Esophagus squamous epithelium (tissue), 4 donors: Measurements from ENCODE around the gene MCM9.

Source experiments
- POLR2A ChIP-seq, 4 donors: fragments of 450-650 bp; IDR thresholded peaks; one replicate each; pipeline ENCODE4 v1.6.1; 2017; ENCODE audit warnings: antibody characterized with exemption in 4 of 4, mild to moderate bottlenecking in 4 of 4, moderate library complexity in 3 of 4
- TF ChIP-seq, protein P1 (sequence below), 6 experiments: fragments of 450-650 bp in 4 of 6; fragments of 200-600 bp in 2 of 6; sonication (generic) in 2 of 6; IDR thresholded peaks; one replicate each; pipeline ENCODE4 v1.5.1; 2016 to 2019; ENCODE audit warnings: antibody characterized with exemption in 6 of 6, mild to moderate bottlenecking in 4 of 6, moderate library complexity in 4 of 6

DNA sequence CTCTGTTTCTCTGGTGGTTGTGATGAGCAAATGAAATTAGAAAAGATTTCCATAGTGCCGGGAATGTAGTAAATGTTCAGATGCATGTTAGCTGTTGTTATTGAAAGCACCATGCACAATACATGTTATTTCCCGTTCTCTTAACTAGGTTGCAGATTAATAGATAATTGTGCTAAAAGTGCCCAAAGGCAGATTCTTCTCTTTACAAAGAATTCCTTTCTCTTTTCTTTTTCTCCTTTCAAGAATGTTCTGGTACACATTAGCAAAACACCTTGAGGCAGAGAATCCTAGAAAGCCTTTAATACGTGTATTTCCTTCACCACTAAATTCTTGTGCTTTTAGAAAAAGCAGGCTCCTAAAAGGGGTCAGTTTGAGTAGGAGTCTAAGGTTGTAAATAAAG lies 162.1 kb downstream of the MCM9 start:
- no peak for TF ChIP-seq POLR2A (IDR thresholded peaks at IDR 0.05)
- TF ChIP-seq, protein P1, sequence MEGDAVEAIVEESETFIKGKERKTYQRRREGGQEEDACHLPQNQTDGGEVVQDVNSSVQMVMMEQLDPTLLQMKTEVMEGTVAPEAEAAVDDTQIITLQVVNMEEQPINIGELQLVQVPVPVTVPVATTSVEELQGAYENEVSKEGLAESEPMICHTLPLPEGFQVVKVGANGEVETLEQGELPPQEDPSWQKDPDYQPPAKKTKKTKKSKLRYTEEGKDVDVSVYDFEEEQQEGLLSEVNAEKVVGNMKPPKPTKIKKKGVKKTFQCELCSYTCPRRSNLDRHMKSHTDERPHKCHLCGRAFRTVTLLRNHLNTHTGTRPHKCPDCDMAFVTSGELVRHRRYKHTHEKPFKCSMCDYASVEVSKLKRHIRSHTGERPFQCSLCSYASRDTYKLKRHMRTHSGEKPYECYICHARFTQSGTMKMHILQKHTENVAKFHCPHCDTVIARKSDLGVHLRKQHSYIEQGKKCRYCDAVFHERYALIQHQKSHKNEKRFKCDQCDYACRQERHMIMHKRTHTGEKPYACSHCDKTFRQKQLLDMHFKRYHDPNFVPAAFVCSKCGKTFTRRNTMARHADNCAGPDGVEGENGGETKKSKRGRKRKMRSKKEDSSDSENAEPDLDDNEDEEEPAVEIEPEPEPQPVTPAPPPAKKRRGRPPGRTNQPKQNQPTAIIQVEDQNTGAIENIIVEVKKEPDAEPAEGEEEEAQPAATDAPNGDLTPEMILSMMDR (IDR thresholded peaks at IDR 0.05): no peak
